Activated CD4-positive, CD25-positive, alpha-beta regulatory T cell (primary cell): ENCODE results near the gene ITGA4.

Source experiments
- DNase-seq, 4 experiments: peaks; one replicate each; lab custom pipeline; 2025; lab: John Stamatoyannopoulos, UW

Gene ITGA4

GRCh38 chr2:181515719-181516118 lies 58.5 kb downstream of the ITGA4 start:
- no peak for DNase-seq

- no peak for DNase-seq
Observed at GRCh38 chr2:181516992-181517391, 59.8 kb downstream of the ITGA4 start.

- no peak for DNase-seq
Observed at GRCh38 chr2:181517685-181518301, 60.6 kb downstream of the ITGA4 start.

GRCh38 chr2:181520253-181520652 lies 63.1 kb downstream of the ITGA4 start:
- DNase-seq, result no peak

- no peak for DNase-seq
Observed at GRCh38 chr2:181523756-181524155, 66.6 kb downstream of the ITGA4 start.

DNA sequence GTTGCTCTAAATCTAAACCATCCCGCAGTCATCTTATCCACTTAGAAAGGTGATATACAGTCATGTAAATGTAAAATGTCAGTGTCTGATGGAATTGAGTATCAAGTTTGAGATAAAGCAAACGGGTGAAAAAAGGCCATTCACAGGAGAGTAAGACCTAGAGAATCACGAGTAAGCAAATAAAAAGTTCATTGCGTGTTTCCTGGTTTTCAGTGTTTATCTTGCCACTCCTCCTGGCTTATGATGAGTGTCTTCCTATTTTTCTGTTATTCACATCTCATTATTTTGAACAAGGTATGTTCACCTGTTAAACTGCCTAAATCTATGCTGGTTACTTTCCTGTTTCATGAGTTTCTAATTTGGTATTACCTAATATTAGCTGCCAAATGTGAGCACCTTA lies 68.8 kb downstream of the ITGA4 start:
- no peak for DNase-seq

DNA sequence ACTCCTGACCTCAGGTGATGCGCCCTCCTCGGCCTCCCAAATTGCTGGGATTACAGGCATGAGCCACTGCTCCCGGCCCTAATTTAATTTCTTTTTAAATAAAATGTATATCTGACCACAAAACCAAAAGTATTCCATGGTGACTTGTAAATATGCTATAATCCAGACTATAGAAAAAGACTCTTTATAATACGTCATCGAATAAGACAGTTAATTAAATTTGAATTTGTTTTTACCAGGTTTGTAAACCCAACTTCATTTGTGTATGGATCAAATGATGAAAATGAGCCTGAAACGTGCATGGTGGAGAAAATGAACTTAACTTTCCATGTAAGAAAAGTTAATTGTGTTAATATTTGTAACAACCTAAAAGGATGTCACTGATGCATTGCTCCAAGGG lies 69.9 kb downstream of the ITGA4 start:
- DNase-seq, result no peak

GRCh38 chr2:181528441-181528840 lies 71.3 kb downstream of the ITGA4 start:
- no peak for DNase-seq

- no peak for DNase-seq
Observed at GRCh38 chr2:181536730-181537129, 79.5 kb downstream of the ITGA4 start.

GRCh38 chr2:181540421-181540820 lies 83.2 kb downstream of the ITGA4 start:
- DNase-seq, result no peak

DNA sequence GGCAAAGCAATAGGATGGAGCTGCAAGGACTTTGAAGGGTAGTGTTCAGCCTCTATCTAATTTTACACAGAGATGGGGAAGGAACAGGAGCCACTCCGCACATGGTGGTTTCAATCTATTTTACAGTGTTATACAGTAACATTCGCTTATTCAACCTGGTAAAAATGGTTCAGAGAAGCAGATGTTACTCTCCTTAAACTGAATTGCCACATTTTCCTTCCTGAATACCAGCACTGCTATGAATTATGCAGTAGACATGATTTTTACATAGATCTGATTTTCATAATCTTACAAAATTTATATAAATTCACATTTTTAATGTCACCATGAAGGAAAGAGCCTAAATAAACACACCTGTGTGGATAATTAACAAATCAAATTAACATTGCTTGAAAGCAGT lies 85.0 kb downstream of the ITGA4 start:
- no peak for DNase-seq

DNA sequence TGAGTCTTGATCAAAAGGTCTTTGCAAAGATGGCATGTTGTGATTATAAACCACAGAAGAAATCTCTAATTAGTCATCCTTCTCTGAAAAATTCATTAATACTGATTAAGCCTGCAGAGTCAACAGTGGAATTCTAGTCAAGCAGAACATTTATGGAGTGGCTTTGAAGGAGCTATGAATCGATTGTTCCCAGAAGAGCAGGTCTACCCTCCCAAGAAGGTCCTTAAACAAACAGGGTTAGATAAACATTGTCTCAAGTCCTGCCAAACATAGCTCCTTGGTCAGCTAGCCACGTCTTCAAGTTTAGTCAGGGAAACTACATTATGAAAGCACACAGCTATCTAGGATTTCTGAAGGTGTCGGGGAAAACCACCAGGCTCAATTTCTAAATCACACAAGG lies 88.9 kb downstream of the ITGA4 start:
- no peak for DNase-seq

- no peak for DNase-seq
Observed at GRCh38 chr2:181552808-181553207, 95.6 kb downstream of the ITGA4 start.

- DNase-seq, result no peak
Observed at GRCh38 chr2:181553244-181553643, 96.1 kb downstream of the ITGA4 start.

GRCh38 chr2:181554061-181554830 lies 97.1 kb downstream of the ITGA4 start:
- DNase-seq, result no peak

GRCh38 chr2:181558371-181558770 lies 101.2 kb downstream of the ITGA4 start:
- no peak for DNase-seq

- DNase-seq, result no peak
Observed at GRCh38 chr2:181563101-181563692, 106.0 kb downstream of the ITGA4 start.

DNA sequence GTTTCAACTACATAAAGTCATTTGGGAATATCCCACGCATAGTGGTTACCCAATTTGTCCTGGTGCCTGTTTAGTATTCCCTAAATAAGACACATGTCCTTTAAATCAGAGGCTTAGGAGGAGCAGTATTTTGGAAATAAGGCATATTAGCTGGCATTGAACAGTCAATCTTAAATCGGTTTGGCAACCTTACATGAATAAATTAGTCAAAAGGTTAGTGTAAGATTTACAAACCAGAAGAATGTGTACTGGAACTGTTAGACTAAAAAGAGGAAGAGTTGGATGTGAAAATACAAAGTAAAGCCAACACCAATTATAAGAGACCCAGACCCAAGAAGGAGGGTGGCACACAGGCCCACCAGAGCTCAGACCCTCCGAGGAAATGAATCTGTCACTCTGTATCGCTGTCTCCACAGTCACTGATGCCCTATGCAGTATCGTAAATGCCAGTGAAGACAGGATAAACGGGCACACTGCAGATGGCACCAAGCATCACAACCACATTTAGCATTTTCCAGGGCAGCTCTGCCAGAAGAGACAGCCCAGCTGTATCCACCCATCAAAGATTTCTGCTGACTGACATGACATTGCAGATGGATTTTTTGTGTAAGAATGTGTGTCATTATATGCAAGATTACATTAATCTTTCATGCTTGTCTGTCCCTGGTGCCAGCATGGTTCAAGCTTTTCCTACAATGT lies 109.3 kb downstream of the ITGA4 start:
- no peak for DNase-seq

DNA sequence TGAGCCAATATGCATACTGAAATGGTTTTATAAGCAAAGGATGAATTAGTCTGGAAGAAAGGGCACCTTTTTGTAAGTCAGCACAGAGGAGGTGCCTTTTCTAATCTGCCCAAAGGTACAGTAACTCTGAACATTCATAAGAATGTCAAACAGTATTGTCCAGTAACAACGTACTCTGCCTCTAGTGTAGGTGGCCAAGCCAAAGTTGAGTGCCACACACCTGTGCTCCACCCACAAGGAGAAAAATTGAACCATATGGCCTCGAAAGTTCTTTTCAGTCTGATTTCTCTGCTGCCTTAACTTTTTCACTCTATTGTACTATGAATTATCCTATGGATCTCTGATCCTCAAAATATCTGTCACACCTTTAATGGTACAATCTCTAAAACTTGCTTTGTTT lies 112.9 kb downstream of the ITGA4 start:
- DNase-seq, result no peak

- no peak for DNase-seq
Observed at GRCh38 chr2:181570833-181571661, 113.9 kb downstream of the ITGA4 start.

DNA sequence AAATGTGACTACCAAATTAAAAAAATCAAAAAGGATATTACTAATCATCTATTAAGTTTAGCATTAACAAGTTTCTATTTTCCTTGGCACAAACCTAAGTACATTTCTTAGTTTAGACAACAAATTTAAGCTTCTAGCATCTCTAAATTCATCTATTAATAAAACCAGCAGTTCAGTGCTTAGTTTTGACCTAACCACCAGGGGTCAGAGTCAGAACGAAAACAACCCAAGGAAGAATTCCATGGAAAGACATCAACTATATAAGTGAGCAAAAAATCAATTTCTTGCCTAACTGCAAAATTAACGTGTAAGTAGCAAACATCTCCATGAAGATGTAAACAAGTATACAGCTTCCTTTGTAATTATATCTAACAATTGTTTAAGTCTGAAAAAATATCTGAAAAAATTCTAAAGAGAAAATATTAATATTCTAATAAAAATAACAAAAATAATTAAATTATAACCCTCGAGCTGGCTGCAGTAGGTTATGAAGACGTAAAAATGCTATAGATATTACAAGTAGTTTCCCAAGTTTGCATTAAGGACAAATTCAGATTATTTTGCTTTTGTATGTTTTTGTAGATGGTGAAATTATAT lies 116.1 kb downstream of the ITGA4 start:
- no peak for DNase-seq

DNA sequence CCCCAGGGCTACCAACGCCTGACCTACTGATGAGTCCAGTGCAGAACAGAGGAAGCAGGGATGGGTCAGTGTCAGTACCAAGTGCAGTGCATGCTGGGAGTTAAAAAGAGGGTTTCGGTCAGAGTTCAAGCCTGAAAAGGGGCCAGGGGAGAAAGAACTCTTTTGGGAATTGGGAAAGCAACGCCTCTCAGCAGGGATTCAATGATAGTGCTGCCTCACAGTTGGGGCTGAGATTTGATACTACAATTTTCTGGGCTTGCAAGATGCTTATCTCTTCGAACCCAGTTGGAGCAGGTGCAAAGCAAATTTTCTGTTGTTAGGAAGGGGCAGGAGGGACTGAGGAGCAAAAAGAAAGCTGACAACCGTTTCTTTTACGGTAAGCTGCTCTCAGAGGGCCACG lies 117.1 kb downstream of the ITGA4 start:
- no peak for DNase-seq
